HG03159 (cell line): Measurements from ENCODE around the gene UBE2D2.
A peak's percentile ranks its signal among the peaks of the same experiment; 100 is the strongest.

Source experiments
- ATAC-seq: cut with Tn5 transposase; IDR thresholded peaks from one replicate; pipeline ENCODE4 v1.9.1; 2021; ENCODE audit warnings: mild to moderate bottlenecking, moderate library complexity; ENCODE audit not compliant: unreplicated experiment

The UBE2D2 gene

GRCh38 chr5:139646111-139646510, 85.0 kb downstream of the UBE2D2 start:
- ATAC-seq: no peak

- ATAC-seq: no peak
Measured at GRCh38 chr5:139646912-139647505, 85.9 kb downstream of the UBE2D2 start.

GRCh38 chr5:139647506-139648204, 86.5 kb downstream of the UBE2D2 start:
- ATAC-seq: no peak

GRCh38 chr5:139648205-139649081, 87.3 kb downstream of the UBE2D2 start, which contains the start of gene CXXC5:
TSS of gene CXXC5 (plus strand) at chr5:139648349. CDS start at chr5:139680524, 32,175 bp downstream.
- ATAC-seq: no peak

- ATAC-seq: no peak
Measured at GRCh38 chr5:139649082-139649991, 88.2 kb downstream of the UBE2D2 start.

GRCh38 chr5:139650031-139650688, 89.0 kb downstream of the UBE2D2 start:
- ATAC-seq: no peak

- no peak for ATAC-seq
Measured at GRCh38 chr5:139650689-139651042, 89.5 kb downstream of the UBE2D2 start.

- no peak for ATAC-seq
Measured at GRCh38 chr5:139651043-139651834, 90.1 kb downstream of the UBE2D2 start.

- ATAC-seq: peak; percentile 41
Measured at GRCh38 chr5:139651853-139652787, 91.0 kb downstream of the UBE2D2 start.

- ATAC-seq: peak; percentile 38
Measured at GRCh38 chr5:139652788-139653241, 91.7 kb downstream of the UBE2D2 start.

GRCh38 chr5:139653616-139654015, 92.5 kb downstream of the UBE2D2 start:
- ATAC-seq: no peak

GRCh38 chr5:139654464-139654863, 93.3 kb downstream of the UBE2D2 start:
- ATAC-seq: no peak

- ATAC-seq: no peak
Measured at GRCh38 chr5:139654871-139655491, 93.8 kb downstream of the UBE2D2 start.

GRCh38 chr5:139655727-139656271, 94.7 kb downstream of the UBE2D2 start:
- ATAC-seq: no peak

- no peak for ATAC-seq
Measured at GRCh38 chr5:139657363-139658321, 96.5 kb downstream of the UBE2D2 start.

- no peak for ATAC-seq
Measured at GRCh38 chr5:139658501-139658927, 97.4 kb downstream of the UBE2D2 start.
